Lung microvascular endothelial cell (primary cell): ENCODE results near the gene CDC42. TPM values are rescaled to one million over a fixed set of nuclear protein-coding genes. Genes with fewer than 3 reads are reported as not detected.

Experiments
- DNase-seq, 2 donors: peaks; one replicate each; pipeline versions ENCODE4 v3.0.0 to v3.0.0-alpha.2; 2010; ENCODE audit warnings: low read depth in 2 of 2
- total RNA-seq: library from RNA; depleted of rRNA; stranded (reverse); fragments of >200 nt; gene quantifications from 2 replicates; pipeline ENCODE4 v1.2.1, GENCODE V29; 2014

Gene CDC42
- total RNA-seq, 1 donor from 2014 or later = 372 TPM

DNA sequence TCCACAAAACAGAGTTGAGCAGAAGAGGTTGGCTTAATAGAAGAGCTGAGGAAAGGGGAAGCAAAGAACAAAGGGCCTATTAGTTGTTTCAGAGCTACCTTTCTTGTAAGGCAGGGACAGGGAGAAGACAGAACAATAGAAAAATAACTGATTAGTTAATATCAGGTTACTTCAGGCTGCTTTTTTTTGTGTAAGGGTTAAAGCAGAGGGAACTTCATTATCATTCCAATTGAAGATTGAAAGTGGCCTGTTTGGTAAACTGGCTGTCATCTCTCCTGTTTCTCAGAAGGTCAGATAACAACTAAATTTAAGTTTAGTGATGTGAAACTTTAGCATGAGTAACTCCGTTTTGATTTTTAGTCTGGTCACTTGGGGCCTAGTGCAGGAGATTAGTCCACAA is 22.3 kb downstream of the CDC42 start:
- no peak for DNase-seq

DNA sequence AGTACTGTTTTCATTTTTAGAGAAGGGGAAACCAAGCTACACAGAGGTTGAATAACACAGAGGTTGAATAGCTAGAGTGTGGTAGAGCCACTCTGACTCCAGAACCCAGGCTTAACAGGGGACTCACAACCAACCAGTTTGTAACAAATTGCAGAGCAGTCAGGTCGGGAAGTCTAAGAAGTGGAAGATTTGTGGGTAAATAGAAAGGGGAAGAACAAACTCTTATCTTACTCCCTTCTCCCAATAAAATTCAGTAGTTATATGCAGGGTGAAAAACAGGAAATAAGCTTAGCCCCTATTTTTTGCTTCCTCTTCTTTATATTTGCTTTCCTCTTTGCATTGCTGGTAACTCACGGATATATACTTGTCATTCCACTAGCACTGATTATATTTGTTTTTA is 23.2 kb downstream of the CDC42 start:
- no peak for DNase-seq

GRCh38 chr1:22076346-22076745 is 23.8 kb downstream of the CDC42 start:
- DNase-seq = no peak

DNA sequence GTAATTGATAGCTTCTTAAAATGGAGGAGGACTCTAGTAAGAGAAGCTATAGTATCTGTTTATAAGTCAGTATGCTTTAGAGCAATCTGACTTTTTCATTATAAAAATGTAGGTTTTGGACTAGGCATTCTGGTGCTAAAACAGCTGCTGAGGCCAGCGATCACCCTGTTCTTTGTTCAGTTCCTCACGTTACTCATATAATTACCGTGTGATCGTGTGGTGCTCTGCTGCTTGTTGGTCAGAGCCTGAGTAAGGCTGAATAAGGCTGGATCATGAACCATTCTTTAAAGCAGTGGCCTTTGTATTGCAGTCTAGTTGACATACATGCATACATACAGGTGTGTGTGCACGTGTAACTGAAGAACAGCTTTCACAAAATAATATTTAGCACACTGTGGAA is 25.2 kb downstream of the CDC42 start:
- DNase-seq = peak in 1 of 2 donors; percentile 22

DNA sequence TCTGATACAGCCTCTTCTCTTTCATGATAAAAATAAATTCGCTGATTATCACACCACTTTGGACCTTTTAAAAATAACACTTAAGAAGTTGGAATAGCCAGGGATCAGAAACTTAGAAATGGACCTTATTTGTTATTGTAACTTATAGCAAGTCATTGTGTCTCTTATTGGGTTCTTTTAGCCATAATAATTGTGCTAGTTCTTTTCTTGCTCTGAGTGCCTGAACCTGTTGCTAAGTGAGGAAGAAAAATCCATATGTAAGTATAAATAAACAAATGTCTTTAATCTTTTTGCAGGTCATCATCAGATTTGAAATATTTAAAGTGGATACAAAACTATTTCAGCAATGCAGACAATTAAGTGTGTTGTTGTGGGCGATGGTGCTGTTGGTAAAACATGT is 25.6 kb downstream of the CDC42 start:
- DNase-seq = no peak

GRCh38 chr1:22080191-22080590 is 27.7 kb downstream of the CDC42 start:
- no peak for DNase-seq

GRCh38 chr1:22088331-22088730 is 35.8 kb downstream of the CDC42 start:
- no peak for DNase-seq

DNA sequence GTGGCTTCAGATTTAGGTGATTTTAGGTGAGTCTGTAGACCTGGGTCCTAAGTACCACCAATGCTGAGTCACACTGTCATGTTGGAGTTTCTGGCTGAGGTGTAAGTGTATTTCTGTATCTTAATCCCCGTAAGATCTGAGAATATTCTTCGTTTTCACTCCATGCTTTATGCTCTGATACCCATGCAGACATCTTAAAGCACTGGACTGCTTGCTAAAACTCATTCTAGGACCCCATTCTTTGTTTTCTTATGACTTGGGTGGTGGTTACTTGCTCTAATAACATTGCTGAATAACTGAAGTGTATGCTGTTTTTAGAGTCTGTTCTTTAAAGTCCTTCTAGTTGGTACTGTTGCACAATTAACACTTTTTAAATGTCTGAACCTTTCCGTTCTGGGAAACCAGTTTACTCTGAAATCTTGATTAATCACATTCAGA is 36.6 kb downstream of the CDC42 start:
- no peak for DNase-seq

DNA sequence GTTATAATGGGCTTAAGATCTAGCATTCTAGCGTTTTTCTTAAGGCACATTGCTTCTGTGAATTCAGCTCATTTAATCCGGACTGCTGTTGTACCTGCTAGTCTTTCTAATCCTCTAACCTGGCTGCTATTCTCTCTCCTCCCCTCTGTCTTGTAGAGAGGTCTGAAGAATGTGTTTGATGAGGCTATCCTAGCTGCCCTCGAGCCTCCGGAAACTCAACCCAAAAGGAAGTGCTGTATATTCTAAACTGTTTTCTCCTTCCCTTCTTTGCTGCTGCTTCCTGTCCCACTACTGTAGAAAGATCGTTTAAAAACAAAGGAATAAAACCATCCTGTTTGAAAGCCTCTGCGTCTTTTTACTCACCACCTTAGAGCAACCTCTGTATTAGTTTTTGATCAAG is 37.3 kb downstream of the CDC42 start:
- DNase-seq = peak in 1 of 2 donors; percentile 24

DNA sequence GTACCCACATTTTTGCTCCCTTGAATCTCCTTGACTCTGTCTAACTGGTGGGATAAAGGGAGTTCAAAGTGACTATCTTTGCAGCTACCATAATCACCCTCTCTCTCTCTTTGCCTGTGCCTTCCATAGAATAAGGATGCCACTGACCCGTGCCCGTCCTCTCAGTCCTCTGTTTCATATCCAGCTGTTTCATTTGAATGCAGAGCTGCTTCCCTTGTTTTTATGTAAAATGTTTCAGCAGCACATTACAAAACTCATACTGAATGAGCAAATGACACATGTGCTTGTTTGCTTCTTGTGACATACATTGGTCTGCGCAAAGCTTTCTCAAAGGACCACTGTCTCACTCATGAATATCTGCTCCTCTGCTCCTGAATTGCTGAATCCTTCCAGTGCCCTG is 38.4 kb downstream of the CDC42 start:
- no peak for DNase-seq

GRCh38 chr1:22092026-22092768 is 39.7 kb downstream of the CDC42 start:
- DNase-seq = peak in 1 of 2 donors; percentile 89

DNA sequence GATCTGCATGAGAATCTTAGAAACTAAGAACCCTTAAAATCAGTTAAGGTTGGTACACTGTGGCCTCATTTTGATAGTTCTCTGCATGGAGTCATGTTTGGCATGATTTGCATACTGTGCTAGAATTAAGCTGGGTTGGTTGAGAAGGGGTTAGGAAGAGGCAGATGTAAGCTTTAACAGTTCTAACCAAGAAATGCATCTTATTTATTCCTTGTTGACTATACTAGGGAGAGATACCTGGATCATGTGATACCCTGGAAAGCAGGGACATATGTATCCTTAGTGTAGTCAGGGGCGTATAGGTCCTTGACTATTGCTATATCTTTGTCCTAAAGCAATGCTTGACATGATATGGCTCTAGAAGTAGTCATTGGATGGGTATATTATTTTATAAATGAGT is 41.0 kb downstream of the CDC42 start:
- DNase-seq = no peak

- DNase-seq = no peak
Observed at GRCh38 chr1:22096036-22096435, 43.5 kb downstream of the CDC42 start.

- no peak for DNase-seq
Observed at GRCh38 chr1:22096463-22096862, 44.0 kb downstream of the CDC42 start.

DNA sequence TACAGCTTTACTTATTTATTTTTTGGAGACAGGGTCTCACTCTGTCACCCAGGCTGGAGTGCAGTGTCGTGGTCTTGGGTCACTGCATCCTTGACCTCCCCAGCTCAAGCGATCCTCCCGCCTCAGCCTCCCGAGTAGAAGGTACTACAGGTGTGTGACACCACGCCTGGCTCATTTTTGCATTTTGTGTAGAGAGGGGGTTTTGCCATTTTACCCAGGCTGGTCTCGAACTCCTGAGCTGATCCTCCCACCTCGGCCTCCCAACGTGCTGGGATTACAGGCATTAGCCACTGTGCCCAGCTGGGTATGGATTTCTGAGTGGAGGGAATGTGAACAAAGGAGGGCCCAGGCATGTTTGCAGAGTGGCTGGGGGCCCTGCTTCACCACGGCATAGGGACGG is 46.2 kb downstream of the CDC42 start:
- DNase-seq = no peak

DNA sequence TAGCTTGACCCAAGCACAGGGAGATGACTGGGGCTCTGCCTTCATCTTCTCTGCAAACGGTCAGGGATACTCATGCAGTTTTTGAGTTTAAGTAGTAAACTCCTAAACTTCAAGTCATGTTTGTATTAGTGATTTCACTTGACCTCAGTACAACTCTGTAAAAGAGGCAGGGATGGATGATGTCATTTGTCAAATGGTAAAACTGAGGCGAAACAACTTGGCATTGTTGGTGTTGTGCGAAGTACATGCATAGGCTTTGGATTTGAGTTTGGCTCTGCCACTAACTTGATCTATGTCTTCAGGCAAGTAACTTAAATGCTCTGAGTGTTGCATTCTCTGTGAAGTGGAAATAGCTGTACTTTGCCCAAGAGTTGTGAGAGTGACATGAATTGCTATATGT is 47.7 kb downstream of the CDC42 start:
- DNase-seq = no peak

GRCh38 chr1:22101199-22101598 is 48.7 kb downstream of the CDC42 start:
- no peak for DNase-seq

- no peak for DNase-seq
Observed at GRCh38 chr1:22101995-22102394, 49.5 kb downstream of the CDC42 start.

- DNase-seq = no peak
Observed at GRCh38 chr1:22102746-22103145, 50.2 kb downstream of the CDC42 start.

DNA sequence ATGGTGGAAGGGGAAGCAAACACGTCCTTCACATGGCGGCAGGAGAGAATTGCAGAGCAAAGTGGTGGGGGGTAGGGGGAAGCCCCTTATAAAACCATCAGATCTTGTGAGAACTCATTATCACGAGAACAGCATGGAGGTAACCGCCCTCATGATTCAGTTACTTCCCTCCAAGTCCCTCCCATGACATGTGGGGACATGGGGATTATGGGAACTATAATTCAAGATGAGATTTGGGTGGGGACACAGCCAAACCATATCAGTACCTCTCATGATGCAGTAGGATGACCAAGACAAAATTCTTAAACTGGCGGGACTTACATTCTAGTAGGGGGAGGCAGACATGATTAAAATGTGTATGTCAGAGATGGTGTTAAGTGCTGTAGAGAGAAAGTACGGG is 51.6 kb downstream of the CDC42 start:
- DNase-seq = no peak

DNA sequence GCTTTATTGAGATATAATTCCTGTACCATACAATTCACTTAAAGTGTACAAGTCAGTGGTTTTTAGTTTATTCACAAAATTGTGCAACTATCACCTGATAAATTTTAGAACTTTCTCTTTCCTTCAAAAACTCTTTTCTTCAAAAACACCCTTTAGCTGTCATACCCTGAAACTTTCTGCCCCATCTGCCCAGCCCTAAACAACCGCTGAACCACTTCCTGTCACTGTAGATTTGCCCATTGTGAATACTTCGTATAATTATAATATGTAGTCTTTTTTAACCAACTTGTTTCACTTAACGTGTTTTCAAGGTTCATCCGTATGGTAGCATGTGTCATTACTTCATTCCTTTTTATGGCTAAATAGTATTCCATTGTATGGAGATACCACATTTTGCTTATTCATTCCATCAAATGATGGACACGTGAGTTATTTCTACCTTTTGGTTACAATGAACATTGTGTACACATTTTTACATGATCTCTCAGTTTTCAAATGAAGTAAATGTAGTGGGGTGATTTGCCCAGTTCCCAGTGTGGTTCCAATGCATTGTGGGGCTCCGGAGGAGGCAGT is 52.4 kb downstream of the CDC42 start:
- no peak for DNase-seq

DNA sequence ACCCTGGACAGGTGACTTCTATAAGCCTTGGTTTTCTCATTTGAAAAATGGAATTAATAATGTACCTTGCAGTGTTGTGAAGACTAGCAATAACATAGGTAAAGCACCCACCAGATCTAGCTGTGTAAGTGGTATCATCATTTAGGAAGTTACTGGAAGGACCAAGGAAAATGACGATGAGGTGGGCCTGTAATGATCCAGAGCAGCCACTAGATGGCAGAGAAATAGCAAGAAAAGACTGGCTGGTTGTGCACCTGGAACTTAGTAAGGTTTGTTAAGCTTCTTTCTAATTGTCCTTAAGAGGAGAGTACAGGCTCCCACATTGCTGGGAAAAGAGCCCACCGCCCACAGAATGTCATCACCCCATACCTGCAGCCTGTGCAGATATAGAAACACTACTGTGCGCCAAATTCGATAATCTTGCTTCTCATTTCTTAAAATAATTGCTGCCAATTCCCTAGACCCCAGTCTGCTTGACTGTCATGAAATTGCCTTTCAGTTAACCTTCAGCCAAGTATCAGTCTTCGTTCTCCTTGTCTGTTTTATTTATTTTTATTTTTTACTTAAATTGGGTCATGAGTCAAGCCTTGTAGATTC is 53.2 kb downstream of the CDC42 start:
- peak; percentile 71 to 72 for DNase-seq

GRCh38 chr1:22107126-22107525 is 54.6 kb downstream of the CDC42 start:
- DNase-seq = no peak
